HepG2 (cell line): Measurements from ENCODE around the gene BCAS1. TPM values are rescaled to one million over a fixed set of nuclear protein-coding genes. Genes with fewer than 3 reads are reported as not detected.

Experiments
- ATAC-seq: fragments of 200-7000 bp; cut with Tn5 transposase; 3 replicates; pipeline ENCODE4 v1.9.1; 2020; ENCODE audit warnings: mild to moderate bottlenecking, moderate library complexity
- BruUV-seq: library from RNA; stranded (reverse); fragments of 400-500 nt; replicated peaks from 2 replicates; lab custom pipeline; 2021; lab: Mats Ljungman, UMichigan
- CTCF ChIA-PET: fragments of 300-600 bp; formaldehyde crosslinking; extraction: SDS; loops from one replicate; lab custom pipeline; 2021; ENCODE audit warnings: low total read pairs, inconsistent platforms, low intra/inter-chr PET ratio; lab: Yijun Ruan, JAX
- POLR2A ChIA-PET: fragments of 350-600 bp; sonication (Branson Sonifier 250); formaldehyde crosslinking; loops from one replicate; lab custom pipeline; 2020; ENCODE audit warnings: antibody characterized with exemption, inconsistent platforms; lab: Yijun Ruan, JAX
- DNase-seq: peaks from one replicate; pipeline ENCODE4 v3.0.0-alpha.2; 2015; ENCODE audit warnings: low spot score
- FAIRE-seq: peaks from 3 replicates; lab custom pipeline; 2011; peaks lifted over from hg19 to GRCh38; lab: Jason Lieb, UNC
- H2AFZ ChIP-seq: one replicate; pipeline ENCODE4 v1.6.1; 2011; ENCODE audit warnings: low read length, inconsistent platforms
- H3K27ac ChIP-seq: fragments of 300-600 bp; 3 replicates; pipeline ENCODE4 v1.8.0; 2011; ENCODE audit warnings: mixed run types, mild to moderate bottlenecking, mixed read lengths, low read length, inconsistent platforms; ENCODE audit not compliant: insufficient read depth; ENCODE audit errors: extremely low read length
- H3K27me3 ChIP-seq, 2 experiments: fragments of 200-600 bp in 1 of 2; 2 replicates in 1 of 2; 3 replicates in 1 of 2; pipeline versions ENCODE4 v1.6.0 to v1.8.0; 2011; ENCODE audit warnings: low read length in 2 of 2, mild to moderate bottlenecking in 2 of 2, moderate library complexity in 2 of 2, inconsistent platforms in 1 of 2; ENCODE audit not compliant: insufficient read depth in 2 of 2, control insufficient read depth in 1 of 2
- H3K36me3 ChIP-seq, 2 experiments: fragments of 200-600 bp in 1 of 2; replicated peaks in 1 of 2; 2 replicates in 1 of 2; 3 replicates in 1 of 2; pipeline versions ENCODE4 v1.5.1 to v1.8.0; 2011; ENCODE audit warnings: low read length in 2 of 2, inconsistent platforms in 1 of 2; ENCODE audit not compliant: insufficient read depth in 2 of 2, control insufficient read depth in 1 of 2
- H3K4me1 ChIP-seq: 2 replicates; pipeline ENCODE4 v1.5.1; 2012; ENCODE audit warnings: low read length, inconsistent platforms; ENCODE audit not compliant: insufficient read depth
- H3K4me2 ChIP-seq: 2 replicates; pipeline ENCODE4 v1.6.0; 2011; ENCODE audit warnings: low read depth, low read length, inconsistent platforms
- H3K4me3 ChIP-seq, 3 experiments: fragments of 200-600 bp in 1 of 3; sonication (generic), shearing (Covaris generic) in 1 of 3; replicated peaks in 1 of 3; 2 replicates each; pipeline ENCODE4 v1.5.1; 2011 to 2016; ENCODE audit warnings: low read length in 3 of 3, inconsistent platforms in 2 of 3, low read depth in 2 of 3, mild to moderate bottlenecking in 2 of 3, control low read depth in 1 of 3, mixed read lengths in 1 of 3; ENCODE audit not compliant: insufficient read depth in 1 of 3
- H3K79me2 ChIP-seq: one replicate; pipeline ENCODE4 v1.6.1; 2011; ENCODE audit warnings: low read length, inconsistent platforms; ENCODE audit not compliant: insufficient read depth
- H3K9ac ChIP-seq: 2 replicates; pipeline ENCODE4 v1.6.0; 2011; ENCODE audit warnings: mild to moderate bottlenecking, low read depth, low read length, inconsistent platforms; ENCODE audit not compliant: insufficient read depth
- H3K9me3 ChIP-seq: 2 replicates; pipeline ENCODE4 v1.5.1; 2012; ENCODE audit warnings: mild to moderate bottlenecking, low read length
- H4K20me1 ChIP-seq: 2 replicates; pipeline ENCODE4 v1.6.0; 2011; ENCODE audit warnings: inconsistent platforms, mild to moderate bottlenecking, low read length, moderate library complexity; ENCODE audit not compliant: insufficient read depth
- ATAD3A ChIP-seq: sonication (generic); formaldehyde crosslinking; IDR thresholded peaks from 2 replicates; pipeline ENCODE4 v1.4.0; 2020; ENCODE audit warnings: missing genetic modification reagents
- HOMEZ ChIP-seq: IDR thresholded peaks from 2 replicates; pipeline ENCODE4 v1.6.1; 2016; ENCODE audit warnings: low read depth
- ZBTB1 ChIP-seq: sonication (generic); formaldehyde crosslinking; IDR thresholded peaks from 2 replicates; pipeline ENCODE4 v1.4.0; 2020; ENCODE audit warnings: missing genetic modification reagents, borderline replicate concordance
- ZNF782 ChIP-seq: sonication (generic); formaldehyde crosslinking; IDR thresholded peaks from 2 replicates; pipeline ENCODE4 v1.4.0; 2020; ENCODE audit warnings: missing genetic modification reagents, mild to moderate bottlenecking, borderline replicate concordance
- ZNF788 ChIP-seq: sonication (generic); formaldehyde crosslinking; IDR thresholded peaks from 2 replicates; pipeline ENCODE4 v1.5.0; 2020; ENCODE audit warnings: mild to moderate bottlenecking, missing genetic modification reagents, borderline replicate concordance
- ZNF792 ChIP-seq: IDR thresholded peaks from 2 replicates; pipeline ENCODE4 v1.6.1; 2016
- ZNF879 ChIP-seq: sonication (generic); formaldehyde crosslinking; IDR thresholded peaks from 2 replicates; pipeline ENCODE4 v1.8.1; 2023; ENCODE audit warnings: missing genetic modification reagents
- ZSCAN29 ChIP-seq: sonication (generic); formaldehyde crosslinking; conservative IDR thresholded peaks from 2 replicates; pipeline ENCODE4 v1.4.0; 2020; ENCODE audit warnings: mild to moderate bottlenecking, missing genetic modification reagents
- WGBS: methylation state at CpG from one replicate; pipeline ENCODE4 v1.1.6; 2017; ENCODE audit warnings: low lambda C conversion rate; 5-methylcytosine and 5-hydroxymethylcytosine counted together
- in situ Hi-C: cut with HindIII; loops from 2 replicates; pipeline ENCODE4 v1.10.0; 2017; ENCODE audit warnings: low pct_unique_long_range_greater_than_20kb; ENCODE audit not compliant: extremely low pct_ligation_motif_present
- intact Hi-C: fragments of 100-400 bp; cut with micrococcal nuclease; formaldehyde crosslinking; loops from one replicate; pipeline ENCODE4 v1.10.0; 2022; ENCODE audit not compliant: unreplicated experiment
- polyA plus RNA-seq, 8 experiments: library from polyadenylated mRNA; depleted of rRNA in 3 of 8; stranded (reverse) in 7 of 8; unstranded in 1 of 8; fragments of >200 nt; fragmentation: Illumina TruSeq in 4 of 8; extraction: Trizol in 4 of 8; gene quantifications; 2 replicates each; pipeline versions ENCODE4 v1.2.1 to v1.2.3, GENCODE V29; 2011 to 2016; ENCODE audit warnings: low read depth in 4 of 8, missing spikeins in 1 of 8, mixed read lengths in 1 of 8; ENCODE audit not compliant: insufficient read depth in 1 of 8
- total RNA-seq, 5 experiments: library from RNA; depleted of rRNA; stranded (reverse); fragments of >200 nt; fragmentation: Illumina TruSeq; extraction: Trizol; gene quantifications; 2 replicates each; pipeline ENCODE4 v1.2.3, GENCODE V29; 2016; ENCODE audit warnings: low read depth in 1 of 5

BCAS1 gene
- total and polyA plus RNA-seq, 2 of the 13 experiments (the other 11 are each of a cell fraction or from before 2014, with no cell fraction given): 0.55 to 0.91 TPM

DNA sequence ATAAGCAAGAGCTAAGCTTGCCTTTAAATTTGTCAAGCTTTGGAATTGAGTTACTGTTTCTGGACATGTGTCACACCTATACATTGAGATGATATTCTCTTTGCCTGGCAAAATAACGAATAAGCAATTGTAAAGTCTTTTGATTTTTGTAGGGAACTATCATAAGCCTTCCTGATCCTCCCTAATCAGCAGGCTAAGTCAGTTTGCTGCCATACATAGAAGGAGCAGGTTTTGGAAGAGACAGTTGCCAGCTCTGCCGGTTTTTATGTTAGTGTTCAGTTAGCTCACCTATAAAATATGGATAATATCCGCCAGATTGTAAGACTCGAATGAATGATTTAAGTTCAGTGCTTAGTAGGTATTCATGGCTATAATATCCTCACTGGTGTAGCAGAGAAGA, 34.4 kb upstream of the BCAS1 start:
- no peaks in the 10 kb centered on the region for H3K79me2 ChIP-seq
- intact Hi-C loops (loop anchor here (1.0 to 10.0 kb wide), 6 partner anchors 12 to 530 kb away; no protein-coding TSS in a partner anchor), in situ Hi-C loops (no loop called here)
- H3K9ac ChIP-seq: peak overlapping the region; percentile 27
- DNase-seq (no peak), ATAC-seq (no peak), FAIRE-seq (no peak)
- TF ChIP-seq ZSCAN29 (CRISPR knock-in tag): 0 out of 2 replicates have a peak, but pooled peaks have one; percentile 4
- TF ChIP-seq ZNF782 (CRISPR knock-in tag): 0 out of 2 replicates have a peak, but pooled peaks have one; percentile 17
- TF ChIP-seq ZBTB1 (CRISPR knock-in tag): no peak
- 0 out of 2 replicates have a peak, but pooled peaks have one; percentile 12 for TF ChIP-seq ZNF879 (CRISPR knock-in tag)
- TF ChIP-seq HOMEZ (CRISPR knock-in tag): no peak
- no peak for TF ChIP-seq ZNF788 (CRISPR knock-in tag)
- TF ChIP-seq ATAD3A (CRISPR knock-in tag): no peak
- TF ChIP-seq ZNF792 (CRISPR knock-in tag): no peak
- peak overlapping the region; percentile 96 for H3K27ac ChIP-seq
- no TSS peak for BruUV-seq
- H3K27me3 ChIP-seq: no peaks in the 10 kb centered on the region
- peak overlapping the region; percentile 82; the same call in 1 of the 2 replicates for H3K4me2 ChIP-seq
- H3K36me3 ChIP-seq: no peaks in the 10 kb centered on the region
- no peaks in the 10 kb centered on the region for H4K20me1 ChIP-seq
- H3K4me1 ChIP-seq: peaks cover 87% of the 10 kb centered on the region
- no peaks in the 10 kb centered on the region for H3K9me3 ChIP-seq
- ChIA-PET CTCF (interaction anchor here (4.7 kb wide), 1 partner anchor 92 kb away, joined by 92 read pairs; no protein-coding TSS in a partner anchor), POLR2A (interaction anchor here (1.1 to 11.5 kb wide), 13 partner anchors 12 to 482 kb away, joined by 3 to 287 read pairs (median 14); partner anchors contain the start of gene BCAS1)
- H2AFZ ChIP-seq: no peak overlapping the region
- WGBS: 93% methylated on average over 4 of the region's 4 CpGs
- H3K4me3 ChIP-seq: no peak overlapping the region
